ENCODE measurements around the gene ANKS1A. TPM values are rescaled to one million over a fixed set of nuclear protein-coding genes. Genes with fewer than 3 reads are reported as not detected.

ANKS1A gene
- total RNA-seq, 2 donors from 2014 or later, result 12.2 to 15.0 TPM

DNA sequence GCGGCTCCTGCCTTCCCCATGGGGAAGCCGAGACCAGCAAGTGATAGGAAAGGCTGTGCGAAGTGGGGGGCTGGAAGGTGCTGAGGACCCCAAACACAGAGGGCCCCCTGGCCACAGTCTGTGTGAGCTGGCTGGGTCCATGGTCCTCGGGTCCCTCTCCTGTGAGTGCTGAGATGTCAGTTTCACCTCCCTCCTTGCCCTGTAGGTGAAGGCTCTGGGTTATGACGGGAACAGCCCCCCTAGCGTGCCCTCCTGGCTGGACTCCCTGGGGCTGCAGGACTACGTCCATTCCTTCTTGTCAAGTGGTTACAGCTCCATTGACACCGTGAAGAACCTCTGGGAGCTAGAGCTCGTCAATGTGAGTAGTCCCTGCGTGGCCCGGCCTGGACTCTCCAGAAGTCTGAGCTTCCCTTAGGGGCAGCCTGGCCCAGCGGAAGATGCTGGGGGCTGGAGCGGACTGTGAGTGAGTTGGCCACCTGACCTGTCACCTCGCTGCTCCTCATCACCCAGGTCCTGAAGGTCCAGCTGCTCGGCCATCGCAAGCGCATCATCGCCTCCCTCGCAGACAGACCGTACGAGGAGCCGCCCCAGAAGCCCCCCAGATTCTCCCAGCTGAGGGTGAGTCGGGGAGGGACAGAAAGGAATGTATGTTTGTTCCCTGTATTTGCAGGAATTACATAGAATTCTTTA, 190.4 kb downstream of the ANKS1A start:
- H3K27me3 Mint-ChIP-seq, result no peaks in the 10 kb centered on the region
- no peak overlapping the region for H3K4me3 Mint-ChIP-seq
- H3K9me3 Mint-ChIP-seq, result no peaks in the 10 kb centered on the region
- no peaks in the 10 kb centered on the region for H3K4me1 Mint-ChIP-seq (ENCODE audit: low read depth in 2 of 2)
- H3K36me3 Mint-ChIP-seq, result no peaks in the 10 kb centered on the region
- no peak overlapping the region for H3K27ac Mint-ChIP-seq
- DNase-seq (ENCODE audit: low spot score) (peak; percentile 40), ATAC-seq (no peak)

DNA sequence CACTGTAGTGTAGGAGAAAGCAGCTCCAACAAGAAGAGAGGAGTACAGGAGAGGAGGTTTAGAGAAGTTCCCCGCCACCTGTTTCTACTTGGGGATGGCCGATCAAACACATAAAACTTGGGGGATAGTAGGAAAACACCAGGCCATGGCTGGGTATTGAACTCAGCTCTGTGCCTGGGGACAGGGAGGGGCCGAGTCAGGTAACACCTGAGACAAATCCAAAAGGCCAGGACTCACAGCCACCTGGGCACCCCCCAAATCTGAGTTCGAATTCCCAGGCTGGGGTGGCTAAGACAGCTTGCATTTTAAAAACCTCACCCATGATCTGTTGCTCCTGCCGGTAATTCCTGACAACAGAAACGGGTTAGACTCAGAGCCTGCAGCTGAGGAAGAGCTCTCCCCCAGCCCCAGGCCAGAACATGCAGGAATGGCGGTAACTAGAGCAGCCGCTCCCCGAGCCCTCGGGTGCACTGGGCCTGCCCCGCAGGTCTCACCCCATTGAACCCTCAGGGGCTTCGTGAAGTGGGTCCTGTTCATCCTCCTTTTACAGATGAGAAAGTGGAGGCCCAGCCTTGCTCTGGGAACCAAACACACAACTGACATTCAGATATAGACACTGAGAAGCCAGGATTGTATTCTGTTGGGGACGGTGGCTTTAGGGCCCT, 191.1 kb downstream of the ANKS1A start:
- no peaks in the 10 kb centered on the region for H3K36me3 Mint-ChIP-seq
- no peaks in the 10 kb centered on the region for H3K27me3 Mint-ChIP-seq
- no peak overlapping the region for H3K4me3 Mint-ChIP-seq
- DNase-seq (ENCODE audit: low spot score) (peak; percentile 23), ATAC-seq (no peak)
- no peaks in the 10 kb centered on the region for H3K9me3 Mint-ChIP-seq
- H3K27ac Mint-ChIP-seq, result no peak overlapping the region
- no peaks in the 10 kb centered on the region for H3K4me1 Mint-ChIP-seq (ENCODE audit: low read depth in 2 of 2)

DNA sequence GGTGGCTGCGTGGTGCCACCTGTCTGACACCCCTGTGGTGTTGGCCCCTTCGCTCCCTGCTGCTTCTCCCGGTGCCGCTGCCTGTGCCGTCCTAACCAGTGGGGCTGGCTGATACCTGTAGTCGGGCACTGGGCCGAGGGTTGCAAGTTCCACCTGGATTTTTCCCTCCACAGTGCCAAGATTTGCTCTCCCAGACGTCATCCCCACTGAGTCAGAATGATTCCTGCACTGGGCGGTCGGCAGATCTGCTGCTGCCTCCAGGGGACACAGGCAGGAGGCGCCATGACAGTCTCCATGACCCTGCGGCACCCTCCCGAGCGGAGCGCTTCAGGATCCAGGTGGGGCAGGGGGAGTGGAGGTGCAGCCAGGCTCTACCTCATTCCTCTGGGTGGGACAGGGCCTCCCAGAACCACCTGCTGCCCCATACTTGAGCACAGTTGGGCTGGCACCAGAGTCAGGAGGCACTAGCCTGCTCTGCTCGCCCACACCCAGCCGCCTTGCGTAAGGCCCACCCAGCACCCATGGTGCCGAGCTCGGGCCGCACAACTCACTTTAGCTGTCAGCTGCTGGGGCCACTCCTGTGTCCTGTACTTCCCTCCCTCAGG, 191.9 kb downstream of the ANKS1A start:
- H3K9me3 Mint-ChIP-seq, result no peaks in the 10 kb centered on the region

DNA sequence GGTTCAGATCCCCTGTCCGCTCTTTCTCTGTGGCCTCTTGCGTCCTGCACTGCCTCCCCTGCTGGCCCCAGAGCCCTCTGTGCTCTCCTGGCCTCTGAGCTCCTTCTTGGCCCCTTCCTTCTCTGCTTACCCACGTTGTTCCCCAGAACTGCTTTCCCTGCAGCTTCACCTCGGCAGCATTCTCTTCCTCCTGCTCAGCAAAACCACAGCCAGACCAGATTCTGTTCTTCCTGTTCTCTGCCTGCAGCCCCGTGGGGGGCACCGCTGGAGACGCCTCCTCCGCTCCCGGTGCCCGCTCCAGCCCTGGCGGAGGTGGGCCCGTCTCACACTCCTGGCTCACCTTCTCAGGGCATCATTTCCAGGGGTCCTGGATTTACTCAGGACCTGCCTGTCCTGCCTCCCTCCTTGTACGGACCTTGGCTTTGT, 192.4 kb downstream of the ANKS1A start:
- no peak for ATAC-seq
- no peaks in the 10 kb centered on the region for H3K36me3 Mint-ChIP-seq
- no peak overlapping the region for H3K4me3 Mint-ChIP-seq
- H3K27ac Mint-ChIP-seq, result no peak overlapping the region
- H3K27me3 Mint-ChIP-seq, result no peaks in the 10 kb centered on the region
- no peaks in the 10 kb centered on the region for H3K9me3 Mint-ChIP-seq
- no peaks in the 10 kb centered on the region for H3K4me1 Mint-ChIP-seq (ENCODE audit: low read depth in 2 of 2)
- DNase-seq (ENCODE audit: low spot score), result no peak

More for the DNA sequence above, 191.9 kb downstream of the ANKS1A start:
- Mint-ChIP-seq H3K4me1 (ENCODE audit: low read depth in 2 of 2) (no peaks in the 10 kb centered on the region), H3K27ac (no peak overlapping the region), H3K36me3 (no peaks in the 10 kb centered on the region), H3K27me3 (no peaks in the 10 kb centered on the region), H3K4me3 (no peak overlapping the region)
- DNase-seq (ENCODE audit: low spot score) (peak; percentile 31), ATAC-seq (no peak)

DNA sequence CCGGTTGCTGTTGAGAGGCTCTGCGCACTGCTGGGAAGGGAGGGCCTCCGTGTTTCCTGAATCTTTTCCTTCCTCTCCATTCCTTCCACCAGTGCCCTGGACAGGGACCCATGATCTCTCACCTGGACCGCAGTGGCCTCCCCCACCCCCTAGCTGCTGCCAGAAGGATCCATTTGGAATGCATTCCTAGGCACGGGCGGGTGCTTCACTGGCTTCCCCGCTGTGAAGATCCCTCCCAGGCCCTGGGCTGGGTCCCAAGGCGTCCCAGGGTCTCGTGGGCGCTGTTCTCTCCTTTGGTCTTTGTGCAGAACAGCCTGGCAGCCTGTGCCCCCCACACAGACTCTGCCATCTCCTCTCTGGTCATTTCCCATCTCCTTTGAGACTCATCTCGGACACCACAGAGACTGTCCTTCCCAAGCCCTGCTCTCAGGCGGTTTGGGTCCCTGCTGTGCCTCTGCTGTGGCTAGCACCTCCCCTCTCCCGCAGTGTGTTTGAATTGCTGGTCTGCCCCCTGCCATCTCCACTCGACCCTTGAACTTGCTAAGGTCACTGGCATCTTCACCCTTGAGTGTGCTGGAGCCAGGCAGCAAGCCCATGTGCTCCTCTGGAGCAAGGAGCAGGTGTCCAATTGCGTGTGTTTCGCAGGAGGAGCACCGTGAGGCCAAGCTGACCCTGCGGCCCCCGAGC, 193.1 kb downstream of the ANKS1A start:
- Mint-ChIP-seq H3K4me1 (ENCODE audit: low read depth in 2 of 2) (no peaks in the 10 kb centered on the region), H3K27ac (no peak overlapping the region), H3K27me3 (no peaks in the 10 kb centered on the region), H3K36me3 (no peaks in the 10 kb centered on the region), H3K9me3 (no peaks in the 10 kb centered on the region), H3K4me3 (no peak overlapping the region)
- peak; percentile 53 for DNase-seq (ENCODE audit: low spot score)
- ATAC-seq, result no peak

DNA sequence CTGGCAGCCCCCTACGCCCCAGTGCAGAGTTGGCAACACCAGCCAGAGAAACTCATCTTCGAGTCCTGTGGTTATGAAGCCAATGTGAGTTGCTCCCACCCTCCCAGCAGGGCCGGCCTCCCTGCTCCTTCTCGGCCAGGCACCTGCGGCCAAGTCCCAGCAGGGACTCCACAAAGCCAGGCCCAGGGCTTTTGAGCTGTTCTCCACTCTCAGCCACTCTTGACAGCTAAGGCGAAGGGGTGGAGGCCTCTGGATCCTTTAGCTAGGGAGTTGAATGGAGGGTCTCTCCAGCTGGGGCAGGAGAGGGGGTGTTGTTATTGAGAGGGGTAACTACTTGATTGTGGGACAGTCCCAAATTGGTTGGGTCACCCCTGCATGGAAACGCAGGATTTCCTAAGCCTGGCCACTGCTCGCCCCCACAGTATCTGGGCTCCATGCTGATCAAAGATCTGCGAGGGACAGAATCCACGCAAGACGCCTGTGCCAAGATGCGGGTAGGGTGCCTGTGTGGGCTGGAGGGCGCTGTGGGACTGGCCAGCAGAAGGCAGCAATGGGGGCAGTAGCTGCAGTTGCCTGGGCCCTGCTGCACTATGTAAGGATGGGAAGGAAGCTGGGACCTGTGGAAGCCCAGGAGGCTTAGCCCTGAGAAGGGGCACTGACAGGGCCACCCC, 193.8 kb downstream of the ANKS1A start:
- H3K36me3 Mint-ChIP-seq, result no peaks in the 10 kb centered on the region
- no peaks in the 10 kb centered on the region for H3K4me1 Mint-ChIP-seq (ENCODE audit: low read depth in 2 of 2)
- H3K9me3 Mint-ChIP-seq, result no peaks in the 10 kb centered on the region
- H3K4me3 Mint-ChIP-seq, result no peak overlapping the region
- H3K27ac Mint-ChIP-seq, result no peak overlapping the region
- no peaks in the 10 kb centered on the region for H3K27me3 Mint-ChIP-seq
- DNase-seq (ENCODE audit: low spot score) (peak; percentile 44), ATAC-seq (no peak)

DNA sequence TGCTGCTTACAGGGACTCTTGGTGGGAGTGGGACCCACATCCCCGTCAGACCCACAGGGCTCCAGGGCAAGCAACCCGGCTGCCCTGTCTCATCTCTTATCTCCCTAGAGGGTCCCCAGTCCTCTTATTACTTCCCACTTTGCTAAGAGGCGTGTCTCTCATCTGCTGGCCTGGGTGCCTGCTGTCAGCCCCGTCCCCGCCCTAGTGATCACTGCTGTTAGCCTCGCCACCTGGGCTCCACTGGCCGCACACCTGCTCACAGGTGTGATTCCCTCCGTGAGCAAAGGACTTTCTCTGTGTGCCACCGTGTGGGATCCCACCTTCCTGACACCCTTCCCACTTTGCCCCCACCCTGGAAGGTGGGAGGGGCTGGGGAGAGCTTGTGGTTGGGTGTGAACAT, 194.5 kb downstream of the ANKS1A start:
- DNase-seq (ENCODE audit: low spot score), result peak; percentile 45
- ATAC-seq, result no peak

DNA sequence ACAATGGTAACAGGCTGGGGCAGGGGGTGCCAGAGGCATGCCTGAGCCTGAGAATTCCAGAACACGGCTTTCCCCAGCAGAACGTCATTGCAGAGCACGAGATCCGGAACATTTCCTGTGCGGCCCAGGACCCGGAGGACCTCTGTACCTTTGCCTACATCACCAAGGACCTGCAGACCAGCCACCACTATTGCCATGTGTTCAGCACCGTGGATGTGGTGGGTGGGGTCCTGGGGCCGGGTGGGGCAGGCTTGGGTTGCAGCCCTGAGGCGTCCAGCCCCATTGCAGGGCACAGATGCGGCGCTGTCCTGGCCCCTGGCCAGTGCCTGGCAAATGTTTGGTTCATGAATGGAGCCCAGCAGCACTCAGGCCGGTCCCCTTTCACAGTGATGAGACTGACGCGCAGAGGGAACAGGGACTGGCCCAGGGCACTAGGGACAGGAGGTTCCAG, 195.0 kb downstream of the ANKS1A start:
- no peak for ATAC-seq
- H3K4me3 Mint-ChIP-seq, result no peak overlapping the region
- H3K9me3 Mint-ChIP-seq, result no peaks in the 10 kb centered on the region
- no peak overlapping the region for H3K27ac Mint-ChIP-seq
- H3K36me3 Mint-ChIP-seq, result no peaks in the 10 kb centered on the region
- no peaks in the 10 kb centered on the region for H3K4me1 Mint-ChIP-seq (ENCODE audit: low read depth in 2 of 2)
- no peaks in the 10 kb centered on the region for H3K27me3 Mint-ChIP-seq
- DNase-seq (ENCODE audit: low spot score), result peak; percentile 35

More for the DNA sequence above, 194.5 kb downstream of the ANKS1A start:
- Mint-ChIP-seq H3K27ac (no peak overlapping the region), H3K36me3 (no peaks in the 10 kb centered on the region), H3K27me3 (no peaks in the 10 kb centered on the region), H3K4me3 (no peak overlapping the region), H3K4me1 (ENCODE audit: low read depth in 2 of 2) (no peaks in the 10 kb centered on the region), H3K9me3 (no peaks in the 10 kb centered on the region)

DNA sequence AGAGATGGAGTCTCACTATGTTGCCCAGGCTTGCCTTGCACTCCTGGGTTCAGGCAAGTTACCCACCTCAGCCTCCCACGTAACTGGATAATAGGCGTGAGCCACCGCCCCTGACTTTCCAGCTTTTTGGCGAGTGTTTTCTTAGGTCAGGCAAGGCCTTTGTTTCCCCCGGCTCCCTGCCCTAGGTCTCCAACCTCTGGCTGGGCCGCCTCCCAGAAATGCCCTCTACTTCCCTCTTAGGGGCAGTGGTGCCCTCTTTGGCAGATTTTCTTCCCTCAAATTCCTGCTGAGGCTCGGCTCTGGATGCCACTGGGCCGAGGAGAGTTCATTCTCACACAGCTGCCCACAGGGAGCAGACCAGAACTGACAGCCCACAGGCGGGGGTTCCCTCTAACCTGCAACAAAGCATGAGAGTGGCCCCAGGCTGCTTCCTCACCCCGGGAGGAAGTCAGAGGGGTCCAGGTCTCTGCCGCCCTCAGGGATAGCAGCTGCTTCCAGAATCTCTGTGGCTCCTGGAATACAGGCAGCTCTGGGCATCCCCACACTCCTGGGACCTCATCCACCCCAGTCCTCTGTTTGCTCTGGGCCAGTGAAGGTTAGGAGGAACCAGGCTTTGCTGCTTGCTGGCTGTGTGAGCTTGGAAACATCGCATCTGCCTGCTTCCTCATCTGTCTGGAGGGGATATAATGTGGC, 195.6 kb downstream of the ANKS1A start:
- ATAC-seq (no peak), DNase-seq (ENCODE audit: low spot score) (no peak)
- Mint-ChIP-seq H3K4me3 (no peak overlapping the region), H3K4me1 (ENCODE audit: low read depth in 2 of 2) (no peaks in the 10 kb centered on the region), H3K27me3 (no peaks in the 10 kb centered on the region), H3K36me3 (no peaks in the 10 kb centered on the region), H3K9me3 (no peaks in the 10 kb centered on the region), H3K27ac (no peak overlapping the region)

DNA sequence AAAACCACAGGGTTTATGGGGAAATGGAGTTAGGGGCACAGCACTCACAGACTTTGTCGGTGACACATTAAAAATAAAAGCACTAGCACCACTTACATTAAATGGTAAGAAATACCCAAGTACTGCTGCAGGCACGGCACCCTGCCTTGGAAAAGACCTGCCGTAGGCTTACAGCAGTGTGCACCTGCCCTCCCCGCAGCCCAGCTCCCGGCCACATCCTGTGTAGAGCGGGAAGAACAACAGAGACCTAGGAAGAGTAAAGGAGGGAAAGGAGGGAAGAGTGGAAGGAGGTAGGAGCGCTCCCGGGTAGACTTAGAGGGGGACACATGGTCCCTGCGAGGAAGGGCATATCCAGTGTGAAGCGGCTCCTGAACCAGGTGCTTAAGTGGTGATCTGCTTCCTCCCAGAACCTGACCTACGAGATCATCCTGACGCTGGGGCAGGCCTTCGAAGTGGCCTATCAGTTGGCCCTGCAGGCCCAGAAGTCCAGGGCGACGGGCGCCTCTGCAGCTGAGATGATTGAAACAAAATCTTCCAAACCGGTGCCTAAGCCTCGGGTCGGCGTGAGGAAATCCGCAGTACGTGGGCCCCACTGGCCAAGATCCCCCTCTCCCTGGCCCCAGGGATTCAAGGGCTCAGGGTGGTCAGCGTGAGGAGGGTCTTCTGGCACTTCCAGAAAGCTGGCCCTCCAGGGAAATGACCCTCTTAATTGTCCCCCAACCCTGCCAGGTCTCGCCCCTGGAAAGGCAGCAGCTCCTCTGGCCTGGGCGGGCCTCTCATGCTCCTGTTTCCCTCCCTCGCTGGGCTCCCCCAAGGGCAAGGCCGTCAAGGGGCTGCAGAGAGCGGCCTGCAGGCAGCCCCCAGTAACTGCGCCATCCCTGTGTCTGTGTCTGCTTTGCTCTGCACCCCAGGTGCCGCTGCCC, 196.6 kb downstream of the ANKS1A start:
- no peak for DNase-seq (ENCODE audit: low spot score)
- Mint-ChIP-seq H3K9me3 (no peaks in the 10 kb centered on the region), H3K27me3 (no peaks in the 10 kb centered on the region), H3K4me1 (ENCODE audit: low read depth in 2 of 2) (no peaks in the 10 kb centered on the region), H3K4me3 (no peak overlapping the region), H3K27ac (no peak overlapping the region), H3K36me3 (no peaks in the 10 kb centered on the region)
- ATAC-seq, result no peak

DNA sequence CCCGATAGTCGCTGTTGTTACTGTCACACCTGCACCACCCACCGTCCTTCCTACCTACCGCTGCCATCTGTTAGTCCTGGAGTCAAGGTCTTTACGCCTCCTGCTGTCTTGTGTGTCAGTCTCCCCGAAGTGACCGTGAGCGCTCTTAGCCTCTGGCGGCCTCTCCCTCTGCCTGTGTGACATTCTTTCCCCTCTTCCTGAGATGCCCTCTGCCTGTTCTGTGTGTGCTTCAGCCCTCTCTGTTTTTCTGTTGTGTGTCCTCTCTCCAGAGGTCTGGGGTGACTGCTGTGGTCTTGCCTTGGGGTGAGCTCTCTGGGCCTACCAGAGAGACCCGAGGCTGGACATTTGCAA, 197.2 kb downstream of the ANKS1A start:
- Mint-ChIP-seq H3K36me3 (no peaks in the 10 kb centered on the region), H3K27ac (no peak overlapping the region), H3K27me3 (no peaks in the 10 kb centered on the region), H3K9me3 (no peaks in the 10 kb centered on the region), H3K4me3 (no peak overlapping the region), H3K4me1 (ENCODE audit: low read depth in 2 of 2) (no peaks in the 10 kb centered on the region)
- DNase-seq (ENCODE audit: low spot score) (no peak), ATAC-seq (no peak)

DNA sequence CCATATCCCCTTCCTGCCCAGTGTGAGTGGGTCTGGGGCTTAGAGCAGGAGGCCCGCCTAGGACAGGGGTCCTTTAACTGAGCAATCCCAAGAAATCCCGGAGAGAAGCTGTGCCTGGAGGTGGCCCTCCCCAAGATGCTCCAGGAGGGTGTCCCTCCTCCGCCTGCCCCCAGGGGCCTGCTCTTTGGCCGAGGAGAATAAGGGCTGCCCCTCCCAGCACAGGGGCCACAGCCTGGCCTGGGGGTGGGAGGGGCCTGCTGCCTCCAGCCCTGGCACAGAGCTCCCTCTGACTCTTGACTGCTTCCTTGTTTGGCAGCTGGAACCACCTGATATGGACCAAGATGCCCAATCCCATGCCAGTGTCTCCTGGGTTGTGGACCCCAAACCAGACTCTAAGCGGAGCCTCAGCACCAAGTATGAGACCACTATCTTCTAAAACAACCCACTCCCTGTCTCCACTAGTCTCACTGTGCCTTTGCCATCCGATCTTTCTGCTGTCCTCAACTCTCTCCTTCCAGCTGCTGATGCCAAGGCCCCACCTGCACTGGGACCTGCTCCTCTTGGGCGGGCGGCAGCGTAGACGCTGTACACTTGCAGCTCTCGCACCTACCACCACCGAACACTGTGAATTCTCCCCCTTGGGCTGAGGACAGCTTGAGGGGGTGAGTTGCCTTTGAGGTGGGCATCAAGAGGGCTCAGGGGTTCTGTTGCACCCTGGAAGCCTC, 197.7 kb downstream of the ANKS1A start:
- no peak overlapping the region for H3K27ac Mint-ChIP-seq
- ATAC-seq (no peak), DNase-seq (ENCODE audit: low spot score) (no peak)
- H3K36me3 Mint-ChIP-seq, result no peaks in the 10 kb centered on the region
- no peaks in the 10 kb centered on the region for H3K9me3 Mint-ChIP-seq
- no peaks in the 10 kb centered on the region for H3K4me1 Mint-ChIP-seq (ENCODE audit: low read depth in 2 of 2)
- H3K27me3 Mint-ChIP-seq, result no peaks in the 10 kb centered on the region
- H3K4me3 Mint-ChIP-seq, result no peak overlapping the region

All from natural killer cell treated with Interleukin-12 subunit alpha and Interleukin-12 subunit beta and Interleukin-15 and Interleukin-18, amount 100 ng/mL, for 72 hours (primary cell).